Effector memory CD8-positive, alpha-beta T cell (primary cell): Measurements from ENCODE around the gene PAX6.

Experiments used
- ATAC-seq: fragments of 150-1000 bp; cut with Tn5 transposase; replicated peaks from 2 replicates; pipeline ENCODE4 v1.10.0; 2021; ENCODE audit warnings: mild to moderate bottlenecking, moderate library complexity
- DNase-seq, 3 experiments: peaks; one replicate each; pipeline ENCODE4 v3.0.0; 2021
- H3K27ac Mint-ChIP-seq, 2 donors: one replicate each; pipeline ENCODE4 v1.8.0; 2022; ENCODE audit warnings: mild to moderate bottlenecking in 2 of 2, mixed read lengths in 2 of 2, moderate library complexity in 2 of 2
- H3K27me3 Mint-ChIP-seq, 2 donors: one replicate each; pipeline ENCODE4 v1.8.0; 2022; ENCODE audit warnings: mixed read lengths in 2 of 2
- H3K36me3 Mint-ChIP-seq: one replicate; pipeline ENCODE4 v1.8.0; 2022; ENCODE audit warnings: mild to moderate bottlenecking, moderate library complexity, mixed read lengths; ENCODE audit not compliant: insufficient read depth
- H3K4me1 Mint-ChIP-seq, 2 donors: one replicate each; pipeline ENCODE4 v1.8.0; 2022; ENCODE audit warnings: low read depth in 2 of 2, mixed read lengths in 2 of 2
- H3K4me3 Mint-ChIP-seq, 2 donors: one replicate each; pipeline ENCODE4 v1.8.0; 2022; ENCODE audit warnings: mild to moderate bottlenecking in 2 of 2, mixed read lengths in 2 of 2, moderate library complexity in 2 of 2
- H3K9me3 Mint-ChIP-seq, 2 donors: one replicate each; pipeline ENCODE4 v1.8.0; 2022; ENCODE audit warnings: mixed read lengths in 2 of 2
- total RNA-seq, 9 experiments: gene quantifications; one replicate each; lab custom pipeline; 2026; lab: John Stamatoyannopoulos, UW

Gene PAX6
- total RNA-seq: 0 to 1.7 (median 0.11) reads per million in 9 experiments

GRCh38 chr11:31810779-31811647 lies at the start of gene PAX6:
Gene PAX6 (minus strand): TSS chr11:31811322. CDS start chr11:31806411, 4,911 bp downstream.
- DNase-seq: peak in 2 of 3 experiments; percentile 20 to 21
- peak within 1 kb of the TSS; percentile 77 to 88 for H3K4me3 Mint-ChIP-seq
- peaks cover 71 to 94% of the 10 kb centered on the region in 2 donors for H3K27me3 Mint-ChIP-seq
- peaks cover 23% of the 10 kb centered on the region for H3K36me3 Mint-ChIP-seq
- ATAC-seq: peak; percentile 56
- no peak within 1 kb of the TSS for H3K27ac Mint-ChIP-seq
- H3K9me3 Mint-ChIP-seq: no peaks in the 10 kb centered on the region
- peaks cover 33 to 36% of the 10 kb centered on the region in 2 donors for H3K4me1 Mint-ChIP-seq

GRCh38 chr11:31860391-31860790 lies 49.3 kb upstream of the PAX6 start:
- ATAC-seq: no peak
- no peaks in the 10 kb centered on the region for H3K9me3 Mint-ChIP-seq

GRCh38 chr11:31856248-31856647 lies 45.1 kb upstream of the PAX6 start:
- H3K27ac Mint-ChIP-seq: no peak overlapping the region
- H3K4me3 Mint-ChIP-seq: no peak overlapping the region
- no peaks in the 10 kb centered on the region for H3K9me3 Mint-ChIP-seq
- peaks cover 3% of the 10 kb centered on the region for H3K36me3 Mint-ChIP-seq
- DNase-seq: no peak
- ATAC-seq: no peak
- no peaks in the 10 kb centered on the region for H3K4me1 Mint-ChIP-seq
- H3K27me3 Mint-ChIP-seq: peaks cover 41 to 52% of the 10 kb centered on the region in 2 donors

More at GRCh38 chr11:31860391-31860790, 49.3 kb upstream of the PAX6 start:
- H3K4me3 Mint-ChIP-seq: no peak overlapping the region
- H3K27me3 Mint-ChIP-seq: peaks cover 56 to 60% of the 10 kb centered on the region in 2 donors
- H3K36me3 Mint-ChIP-seq: peaks cover 3% of the 10 kb centered on the region
- H3K4me1 Mint-ChIP-seq: no peaks in the 10 kb centered on the region
- no peak for DNase-seq
- no peak overlapping the region for H3K27ac Mint-ChIP-seq

- DNase-seq (no peak), ATAC-seq (no peak)
- peaks cover 3% of the 10 kb centered on the region for H3K36me3 Mint-ChIP-seq
- peaks cover 37 to 44% of the 10 kb centered on the region in 2 donors for H3K27me3 Mint-ChIP-seq
- H3K4me1 Mint-ChIP-seq: no peaks in the 10 kb centered on the region
- H3K9me3 Mint-ChIP-seq: no peaks in the 10 kb centered on the region
- H3K27ac Mint-ChIP-seq: no peak overlapping the region
- H3K4me3 Mint-ChIP-seq: no peak overlapping the region
Measured at GRCh38 chr11:31855466-31855865, 44.3 kb upstream of the PAX6 start.

DNA sequence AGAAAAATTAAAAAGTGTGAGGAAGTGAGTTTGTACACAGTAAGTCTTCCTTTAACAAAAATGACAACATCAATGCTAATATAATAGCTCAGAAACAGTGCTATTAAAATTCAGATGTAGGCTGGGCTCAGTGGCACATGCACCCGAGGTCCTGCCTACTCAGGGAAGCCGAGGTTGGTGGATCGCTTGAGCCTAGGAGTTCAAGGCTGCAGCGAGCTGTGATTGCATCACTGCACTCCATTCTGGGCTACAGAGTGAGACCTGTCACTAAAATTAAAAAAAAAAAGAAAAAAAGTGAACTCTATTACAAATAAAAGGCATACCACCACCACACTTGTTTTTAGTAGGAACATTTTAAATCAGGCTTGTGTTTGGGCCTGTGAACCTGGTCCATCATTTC lies 39.2 kb upstream of the PAX6 start:
- H3K36me3 Mint-ChIP-seq: no peaks in the 10 kb centered on the region
- H3K27ac Mint-ChIP-seq: no peak overlapping the region
- H3K9me3 Mint-ChIP-seq: no peaks in the 10 kb centered on the region
- H3K4me1 Mint-ChIP-seq: no peaks in the 10 kb centered on the region
- DNase-seq: no peak
- H3K4me3 Mint-ChIP-seq: no peak overlapping the region
- H3K27me3 Mint-ChIP-seq: peaks cover 16 to 30% of the 10 kb centered on the region in 2 donors
- no peak for ATAC-seq

DNA sequence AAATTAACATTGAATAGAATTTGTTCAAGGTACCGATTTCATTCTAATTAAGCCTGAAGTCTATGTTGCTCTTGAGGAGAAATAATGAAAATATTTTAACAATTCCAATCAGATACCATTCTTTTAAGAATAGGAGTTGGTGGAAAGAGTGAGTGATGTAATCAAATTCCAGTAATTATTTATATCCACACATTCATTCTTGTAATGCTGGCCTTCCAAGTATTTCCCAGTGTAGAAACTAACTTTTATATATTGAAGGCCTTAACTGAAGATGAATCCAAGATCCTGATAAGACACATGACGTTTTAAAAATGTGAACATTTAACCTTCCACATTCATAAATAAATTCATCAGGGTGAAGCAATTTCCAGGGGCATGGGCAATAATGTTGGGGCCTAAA lies 36.6 kb upstream of the PAX6 start:
- Mint-ChIP-seq H3K36me3 (no peaks in the 10 kb centered on the region), H3K4me1 (no peaks in the 10 kb centered on the region)

DNA sequence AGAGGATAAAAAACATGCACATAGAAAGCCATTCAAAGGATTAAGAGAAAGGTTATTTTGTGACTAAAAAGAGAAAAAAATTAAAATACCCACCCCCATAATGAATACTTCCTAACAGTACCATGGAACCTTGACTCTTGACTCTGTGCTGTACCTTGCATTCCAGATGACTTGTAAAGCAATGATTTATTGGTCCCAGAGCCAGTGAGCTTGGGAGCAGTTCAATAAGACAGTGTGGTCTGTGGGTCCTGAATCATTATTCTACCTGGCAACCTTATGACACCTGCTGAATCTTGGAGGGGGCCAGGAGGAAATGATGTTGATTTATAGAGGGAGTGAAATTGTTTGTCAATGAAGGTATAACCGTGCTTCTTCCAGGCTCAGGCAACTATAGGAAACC lies 34.2 kb upstream of the PAX6 start:
- H3K4me1 Mint-ChIP-seq: no peaks in the 10 kb centered on the region
- no peak for ATAC-seq
- no peak overlapping the region for H3K4me3 Mint-ChIP-seq
- H3K9me3 Mint-ChIP-seq: no peaks in the 10 kb centered on the region
- no peak for DNase-seq
- H3K27ac Mint-ChIP-seq: no peak overlapping the region
- no peaks in the 10 kb centered on the region for H3K36me3 Mint-ChIP-seq
- H3K27me3 Mint-ChIP-seq: peaks cover 20 to 44% of the 10 kb centered on the region in 2 donors

More for the DNA sequence above, 36.6 kb upstream of the PAX6 start:
- Mint-ChIP-seq H3K27ac (no peak overlapping the region), H3K4me3 (no peak overlapping the region), H3K9me3 (no peaks in the 10 kb centered on the region), H3K27me3 (peaks cover 12 to 33% of the 10 kb centered on the region in 2 donors)
- ATAC-seq (no peak), DNase-seq (no peak)

DNA sequence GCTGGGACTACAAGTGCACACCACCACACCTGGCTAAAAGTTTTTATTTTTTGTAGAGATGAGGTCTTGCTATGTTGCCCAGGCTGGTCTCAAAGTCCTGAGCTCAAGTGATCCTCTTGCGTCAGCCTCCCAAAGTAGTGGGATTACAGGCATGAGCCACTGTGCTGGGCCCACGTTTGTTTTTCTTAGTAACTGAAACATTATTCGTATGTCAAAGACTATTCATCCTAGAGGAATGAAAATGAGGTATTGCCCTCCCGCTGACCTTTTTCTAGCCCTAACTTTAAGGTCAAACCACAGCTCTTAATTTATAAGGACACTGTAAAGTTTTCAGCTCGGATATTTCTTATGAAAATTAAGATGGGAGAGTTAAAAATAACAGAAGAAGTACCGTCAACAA lies 33.2 kb upstream of the PAX6 start:
- ATAC-seq (no peak), DNase-seq (no peak)
- no peaks in the 10 kb centered on the region for H3K4me1 Mint-ChIP-seq
- H3K9me3 Mint-ChIP-seq: no peaks in the 10 kb centered on the region
- H3K27me3 Mint-ChIP-seq: peaks cover 29 to 53% of the 10 kb centered on the region in 2 donors
- no peaks in the 10 kb centered on the region for H3K36me3 Mint-ChIP-seq
- H3K4me3 Mint-ChIP-seq: no peak overlapping the region
- H3K27ac Mint-ChIP-seq: no peak overlapping the region

DNA sequence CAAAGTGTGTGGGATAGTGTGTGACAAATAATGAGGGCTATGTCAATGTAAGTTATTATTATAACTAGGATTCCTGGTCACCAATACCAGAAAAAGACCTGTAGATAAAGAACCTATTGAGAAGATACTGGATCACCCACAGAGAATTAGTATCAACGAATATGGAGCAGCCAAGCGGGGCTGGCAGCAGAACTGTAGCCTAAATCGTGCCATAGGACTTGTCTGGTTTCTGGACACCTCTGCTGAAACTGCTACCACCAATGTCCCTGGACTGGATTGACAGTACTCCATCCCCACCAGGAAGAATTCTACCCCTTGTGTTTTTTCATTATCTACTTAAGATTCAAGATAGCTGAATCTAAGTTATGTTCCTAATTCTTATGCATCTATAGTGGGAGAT lies 30.3 kb upstream of the PAX6 start:
- Mint-ChIP-seq H3K27me3 (peaks cover 36 to 53% of the 10 kb centered on the region in 2 donors), H3K4me1 (no peaks in the 10 kb centered on the region), H3K4me3 (no peak overlapping the region), H3K27ac (no peak overlapping the region), H3K9me3 (no peaks in the 10 kb centered on the region), H3K36me3 (no peaks in the 10 kb centered on the region)
- DNase-seq (no peak), ATAC-seq (no peak)

DNA sequence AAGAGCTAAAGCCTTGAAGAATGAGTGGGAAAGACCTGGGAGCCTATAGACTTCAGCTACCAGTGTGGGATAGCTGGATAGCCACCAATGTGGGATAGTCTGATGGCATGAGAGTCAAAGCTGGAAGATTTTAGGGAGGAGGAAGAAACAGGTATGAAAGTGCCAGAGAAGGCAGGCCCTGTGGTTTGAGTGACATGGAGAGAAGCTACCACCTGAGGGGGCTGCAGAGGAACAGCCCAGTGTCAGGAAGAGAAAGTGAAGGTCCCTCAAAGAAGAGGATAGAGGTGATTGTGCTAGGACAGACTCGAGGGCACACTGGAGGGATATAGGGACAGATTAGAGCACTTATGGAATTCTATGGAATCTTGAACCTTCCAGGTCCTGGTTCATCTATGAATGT lies 23.1 kb upstream of the PAX6 start:
- no peaks in the 10 kb centered on the region for H3K9me3 Mint-ChIP-seq
- no peak overlapping the region for H3K4me3 Mint-ChIP-seq
- ATAC-seq (no peak), DNase-seq (no peak)
- H3K4me1 Mint-ChIP-seq: no peaks in the 10 kb centered on the region
- no peaks in the 10 kb centered on the region for H3K36me3 Mint-ChIP-seq
- peaks cover 19 to 21% of the 10 kb centered on the region in 2 donors for H3K27me3 Mint-ChIP-seq
- H3K27ac Mint-ChIP-seq: no peak overlapping the region

DNA sequence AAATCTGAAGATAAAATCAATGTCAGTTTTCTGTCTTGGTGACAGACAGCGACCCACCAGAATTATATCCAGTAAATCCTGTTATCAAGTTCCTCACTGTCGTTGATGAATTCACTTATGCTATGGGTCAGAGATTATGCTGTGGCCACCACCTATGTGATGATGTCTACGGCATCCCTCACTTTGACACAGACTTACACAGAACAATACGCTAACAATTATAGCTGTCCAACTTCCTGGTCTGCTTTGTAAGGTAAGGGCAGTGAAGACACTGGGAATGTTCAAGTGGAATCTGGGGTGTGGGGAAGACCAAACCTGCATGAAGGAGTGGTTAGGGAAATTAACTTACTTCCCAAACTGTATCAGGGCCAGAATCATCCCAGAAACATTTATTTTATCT lies 19.3 kb upstream of the PAX6 start:
- peaks cover 15 to 17% of the 10 kb centered on the region in 2 donors for H3K4me1 Mint-ChIP-seq
- H3K4me3 Mint-ChIP-seq: no peak overlapping the region

GRCh38 chr11:31828217-31828616 lies 17.1 kb upstream of the PAX6 start:
- Mint-ChIP-seq H3K27me3 (peaks cover 64 to 65% of the 10 kb centered on the region in 2 donors), H3K36me3 (peaks cover 17% of the 10 kb centered on the region), H3K4me3 (no peak overlapping the region), H3K27ac (no peak overlapping the region), H3K9me3 (no peaks in the 10 kb centered on the region), H3K4me1 (peaks cover 16 to 19% of the 10 kb centered on the region in 2 donors)
- no peak for ATAC-seq
- no peak for DNase-seq

More for the DNA sequence above, 19.3 kb upstream of the PAX6 start:
- H3K27me3 Mint-ChIP-seq: peaks cover 45 to 49% of the 10 kb centered on the region in 2 donors
- H3K36me3 Mint-ChIP-seq: peaks cover 3% of the 10 kb centered on the region
- H3K9me3 Mint-ChIP-seq: no peaks in the 10 kb centered on the region
- no peak overlapping the region for H3K27ac Mint-ChIP-seq
- ATAC-seq (no peak), DNase-seq (no peak)

DNA sequence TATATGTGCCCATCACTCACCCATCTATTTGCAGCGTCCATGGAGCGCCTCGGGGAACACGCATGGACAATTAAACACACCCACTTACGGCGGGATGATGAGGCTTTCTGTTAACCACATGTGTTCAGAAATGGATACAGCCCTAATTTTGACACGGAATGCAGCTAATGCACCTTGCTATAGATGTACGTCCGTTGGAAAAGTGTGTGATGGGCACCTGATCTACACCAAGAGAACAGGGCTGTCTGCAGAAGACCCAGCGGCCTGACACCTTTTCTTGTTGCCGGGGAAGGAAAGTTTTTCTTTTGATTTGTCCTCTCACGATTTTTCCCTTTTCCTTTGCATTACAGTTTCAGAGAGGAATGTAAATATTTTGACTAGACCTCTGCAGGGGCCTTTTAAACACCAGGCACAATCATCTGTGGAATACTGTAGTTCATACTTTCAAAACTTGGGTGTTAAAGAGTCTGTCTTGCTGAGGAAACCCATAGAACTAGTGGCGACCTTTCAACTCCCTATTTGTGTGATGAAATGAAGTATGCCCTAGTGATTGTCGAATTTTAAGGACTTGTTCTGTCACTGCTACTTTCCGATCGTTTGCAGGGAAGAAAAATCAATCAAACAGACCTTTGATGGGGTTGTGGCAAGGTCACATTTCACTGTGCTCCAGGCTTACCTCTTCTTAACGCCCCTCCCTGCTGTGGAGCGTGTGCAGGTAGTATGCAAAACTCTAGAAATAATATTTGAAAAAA lies 16.5 kb upstream of the PAX6 start:
- peaks cover 18% of the 10 kb centered on the region for H3K36me3 Mint-ChIP-seq
- DNase-seq: no peak
- peaks cover 16 to 19% of the 10 kb centered on the region in 2 donors for H3K4me1 Mint-ChIP-seq
- H3K9me3 Mint-ChIP-seq: no peaks in the 10 kb centered on the region
- peak overlapping the region in 1 of 2 donors; percentile 43 for H3K4me3 Mint-ChIP-seq
- H3K27ac Mint-ChIP-seq: no peak overlapping the region
- H3K27me3 Mint-ChIP-seq: peaks cover 70 to 71% of the 10 kb centered on the region in 2 donors
- ATAC-seq: no peak
